ENCODE measurements around the gene NUDT21.

Gene NUDT21

DNA sequence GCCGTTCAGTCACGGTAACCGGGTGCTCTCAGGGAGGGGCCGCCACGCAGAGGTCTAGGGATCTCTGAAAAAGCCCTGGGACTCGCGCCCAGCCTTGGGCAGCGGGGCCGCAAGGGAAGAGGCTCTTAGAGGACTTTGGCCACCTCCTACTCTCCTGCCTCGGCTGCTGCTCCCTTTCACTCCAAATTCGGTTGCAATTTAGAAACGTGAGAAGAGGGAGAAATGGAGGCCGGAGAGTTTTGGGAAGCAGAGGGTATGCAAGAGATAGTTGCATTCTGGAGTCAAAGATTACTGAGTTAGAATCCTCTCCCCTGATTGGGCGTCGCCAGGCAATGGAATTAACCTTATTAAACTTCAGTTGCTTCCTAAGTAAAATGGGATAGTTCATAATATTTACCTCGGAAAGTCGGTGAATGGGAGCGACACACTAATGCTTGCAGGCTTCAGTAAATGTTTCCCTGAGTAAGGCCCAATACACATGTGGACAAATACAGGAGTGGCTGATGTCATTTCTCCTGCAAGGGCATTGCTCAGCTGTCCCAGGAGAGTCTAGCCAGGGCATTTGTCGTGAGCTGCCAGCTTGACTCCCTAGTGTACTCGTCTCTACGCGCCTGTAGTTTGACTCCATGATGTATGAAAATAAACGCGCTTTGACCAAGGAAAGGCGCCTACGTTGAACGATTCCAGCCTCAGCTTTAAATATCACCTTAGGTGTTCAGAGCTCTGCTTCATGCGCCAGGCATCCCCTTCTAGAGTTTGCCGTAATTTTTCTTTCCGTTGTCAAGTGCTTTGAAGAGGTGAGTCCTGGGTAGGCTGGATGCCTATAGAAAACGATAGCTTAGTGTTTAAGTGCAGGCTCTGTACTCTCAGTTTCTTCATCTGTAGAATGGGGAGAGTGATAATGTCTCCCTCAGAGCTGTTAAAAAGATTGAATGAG is 889 bp upstream of the NUDT21 start:
- peak; percentile 53 for DNase-seq (ENCODE audit: extremely low spot score)
- ChIA-PET POLR2A (interaction anchor here (0.9 to 1.8 kb wide), 17 partner anchors 8 to 250 kb away, joined by 3 to 10 read pairs (median 5); no protein-coding TSS in a partner anchor), CTCF (no interaction called here)
- TF ChIP-seq ARNT (IDR thresholded peaks at IDR 0.05) (no peak), SP1 (IDR thresholded peaks at IDR 0.05) (no peak), NFRKB (IDR thresholded peaks at IDR 0.05) (no peak), FOXA1 (IDR thresholded peaks at IDR 0.05) (no peak), FOXM1 (IDR thresholded peaks at IDR 0.05; ENCODE audit: borderline replicate concordance) (no peak), CTBP1 (IDR thresholded peaks at IDR 0.05; ENCODE audit: borderline replicate concordance) (no peak), FOXK2 (IDR thresholded peaks at IDR 0.05) (no peak), ZNF384 (IDR thresholded peaks at IDR 0.05) (no peak), TARDBP (IDR thresholded peaks at IDR 0.05) (no peak), L3MBTL2 (conservative IDR thresholded peaks at IDR 0.05) (no peak), LEF1 (IDR thresholded peaks at IDR 0.05; ENCODE audit: borderline replicate concordance) (no peak), SUZ12 (IDR thresholded peaks at IDR 0.05) (no peak), BHLHE40 (IDR thresholded peaks at IDR 0.05; ENCODE audit: borderline replicate concordance) (no peak), HDGF (IDR thresholded peaks at IDR 0.05; ENCODE audit: borderline replicate concordance) (no peak), ELF4 (IDR thresholded peaks at IDR 0.05) (no peak)
- TF ChIP-seq, protein P1, sequence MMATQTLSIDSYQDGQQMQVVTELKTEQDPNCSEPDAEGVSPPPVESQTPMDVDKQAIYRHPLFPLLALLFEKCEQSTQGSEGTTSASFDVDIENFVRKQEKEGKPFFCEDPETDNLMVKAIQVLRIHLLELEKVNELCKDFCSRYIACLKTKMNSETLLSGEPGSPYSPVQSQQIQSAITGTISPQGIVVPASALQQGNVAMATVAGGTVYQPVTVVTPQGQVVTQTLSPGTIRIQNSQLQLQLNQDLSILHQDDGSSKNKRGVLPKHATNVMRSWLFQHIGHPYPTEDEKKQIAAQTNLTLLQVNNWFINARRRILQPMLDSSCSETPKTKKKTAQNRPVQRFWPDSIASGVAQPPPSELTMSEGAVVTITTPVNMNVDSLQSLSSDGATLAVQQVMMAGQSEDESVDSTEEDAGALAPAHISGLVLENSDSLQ (IDR thresholded peaks at IDR 0.05): no peak

DNA sequence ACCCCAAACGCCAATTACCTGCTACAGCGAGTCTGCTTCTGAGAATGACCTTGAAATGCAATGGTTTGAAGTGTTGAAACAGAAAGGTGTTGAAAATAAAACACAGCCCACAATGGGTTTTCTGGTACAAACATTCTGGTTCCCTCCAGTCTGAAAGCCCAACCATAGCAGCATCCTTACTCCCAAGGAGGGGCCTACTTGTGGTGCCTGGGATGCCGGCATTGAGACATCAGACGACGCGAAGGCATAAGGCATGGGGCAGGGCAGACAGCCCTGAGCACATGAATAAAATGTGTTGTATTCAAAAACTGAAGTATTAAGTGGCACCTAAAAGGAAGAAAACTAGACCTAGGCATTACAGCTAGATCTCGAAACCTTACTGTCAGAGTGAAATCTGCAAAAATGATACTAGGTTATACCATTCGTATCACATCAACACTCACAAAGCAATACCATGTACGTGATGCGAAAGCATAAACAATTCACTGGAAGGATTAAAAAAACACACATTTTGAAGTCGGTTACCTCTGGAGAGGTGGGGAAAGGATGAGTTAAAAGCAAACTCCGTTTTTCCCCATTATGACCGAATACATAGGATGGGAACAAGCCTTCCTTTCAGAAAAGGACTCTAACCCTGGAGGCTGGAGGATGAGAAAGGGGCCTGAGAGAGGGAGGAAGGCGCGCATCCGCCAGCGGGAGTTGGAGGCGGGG is 702 bp downstream of the NUDT21 start:
- ChIA-PET CTCF (no interaction called here), POLR2A (interaction anchor here (0.6 to 1.8 kb wide), 19 partner anchors 8 to 252 kb away, joined by 3 to 10 read pairs (median 4); no protein-coding TSS in a partner anchor)
- TF ChIP-seq ELF4 (IDR thresholded peaks at IDR 0.05) (no peak), L3MBTL2 (conservative IDR thresholded peaks at IDR 0.05) (0 out of 2 replicates have a peak, but pooled peaks have one; percentile 26)
- DNase-seq (ENCODE audit: extremely low spot score): peak; percentile 33

DNA sequence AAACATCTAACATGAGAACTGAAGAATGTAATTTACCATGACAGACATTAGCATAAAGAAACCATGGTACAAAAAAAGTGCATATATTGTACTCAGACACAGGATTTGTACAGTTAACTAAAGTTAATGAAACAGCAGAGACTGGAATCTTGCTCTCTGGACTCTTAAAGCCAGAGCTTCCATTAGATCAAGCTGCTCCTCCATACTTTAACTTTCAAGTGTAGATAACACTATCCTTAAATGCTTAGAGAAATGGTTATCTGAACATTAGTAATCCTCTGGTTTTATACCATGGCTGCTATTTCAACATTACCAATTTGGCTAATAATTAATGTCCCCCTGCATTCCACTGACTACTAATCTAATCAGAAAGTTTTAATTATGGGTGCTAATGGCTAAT is 3.1 kb downstream of the NUDT21 start:
- TF ChIP-seq FOXA1 (IDR thresholded peaks at IDR 0.05) (no peak), SP1 (IDR thresholded peaks at IDR 0.05) (no peak), BHLHE40 (IDR thresholded peaks at IDR 0.05; ENCODE audit: borderline replicate concordance) (no peak), FOXK2 (IDR thresholded peaks at IDR 0.05) (no peak)
- ChIA-PET CTCF (no interaction called here), POLR2A (no interaction called here)
- DNase-seq (ENCODE audit: extremely low spot score): no peak

DNA sequence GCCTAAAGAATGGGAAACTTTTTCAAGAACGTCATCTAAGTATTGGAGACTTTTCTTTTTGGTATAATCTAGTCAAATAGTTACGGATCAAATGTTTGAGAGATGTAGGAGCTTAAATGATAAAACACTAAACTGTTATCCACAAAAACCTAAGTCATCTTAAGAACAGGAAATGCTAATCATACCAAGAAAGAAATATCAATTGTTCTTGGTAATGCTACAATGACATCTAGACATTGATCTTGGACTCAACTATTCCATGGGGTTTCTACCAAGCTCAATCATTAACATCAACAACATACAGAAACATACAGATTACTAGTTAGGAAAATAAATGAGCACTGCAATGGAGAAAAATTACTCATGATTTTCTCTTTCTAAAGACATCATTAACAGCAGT is 3.8 kb downstream of the NUDT21 start:
- CTCF ChIA-PET: no interaction called here
- POLR2A ChIA-PET: no interaction called here
- no peak for TF ChIP-seq NFRKB (IDR thresholded peaks at IDR 0.05)
- no peak for TF ChIP-seq BHLHE40 (IDR thresholded peaks at IDR 0.05; ENCODE audit: borderline replicate concordance)
- TF ChIP-seq ELF4 (IDR thresholded peaks at IDR 0.05): no peak
- TF ChIP-seq SP1 (IDR thresholded peaks at IDR 0.05): no peak
- TF ChIP-seq CTBP1 (IDR thresholded peaks at IDR 0.05; ENCODE audit: borderline replicate concordance): no peak
- no peak for TF ChIP-seq L3MBTL2 (conservative IDR thresholded peaks at IDR 0.05)
- TF ChIP-seq FOXK2 (IDR thresholded peaks at IDR 0.05): no peak
- TF ChIP-seq LEF1 (IDR thresholded peaks at IDR 0.05; ENCODE audit: borderline replicate concordance): no peak
- TF ChIP-seq TARDBP (IDR thresholded peaks at IDR 0.05): no peak
- no peak for TF ChIP-seq SUZ12 (IDR thresholded peaks at IDR 0.05)
- no peak for TF ChIP-seq ZNF384 (IDR thresholded peaks at IDR 0.05)
- TF ChIP-seq, protein P1 (IDR thresholded peaks at IDR 0.05): no peak
- no peak for TF ChIP-seq HDGF (IDR thresholded peaks at IDR 0.05; ENCODE audit: borderline replicate concordance)
- DNase-seq (ENCODE audit: extremely low spot score): no peak

DNA sequence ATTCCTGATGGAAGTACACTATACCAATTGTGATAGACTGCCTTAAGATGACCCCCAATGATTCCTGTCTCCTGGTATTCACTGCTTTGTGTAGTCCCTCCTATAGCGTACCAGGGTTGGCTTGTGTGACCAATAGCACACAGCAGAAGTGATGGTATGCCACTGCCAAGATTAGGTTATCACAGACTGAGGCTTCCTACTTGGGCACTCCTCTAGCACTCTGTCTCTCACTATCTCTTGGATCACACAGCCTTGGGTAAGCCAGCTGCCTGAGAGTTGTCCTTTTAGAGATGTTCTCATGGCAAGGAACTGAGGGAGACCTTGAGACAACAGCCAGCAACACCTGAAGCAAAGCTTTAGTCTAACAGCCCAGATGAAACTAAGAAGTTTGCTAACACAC is 13.1 kb downstream of the NUDT21 start:
- DNase-seq (ENCODE audit: extremely low spot score): no peak
- POLR2A ChIA-PET: interaction anchor here (1.0 kb wide), 1 partner anchor 10 kb away, joined by 3 read pairs; no protein-coding TSS in a partner anchor
- CTCF ChIA-PET: no interaction called here
- TF ChIP-seq SUZ12 (IDR thresholded peaks at IDR 0.05): no peak
- TF ChIP-seq NFRKB (IDR thresholded peaks at IDR 0.05): no peak
- no peak for TF ChIP-seq TARDBP (IDR thresholded peaks at IDR 0.05)
- TF ChIP-seq ARNT (IDR thresholded peaks at IDR 0.05): no peak
- no peak for TF ChIP-seq FOXK2 (IDR thresholded peaks at IDR 0.05)
- no peak for TF ChIP-seq ZNF384 (IDR thresholded peaks at IDR 0.05)
- TF ChIP-seq LEF1 (IDR thresholded peaks at IDR 0.05; ENCODE audit: borderline replicate concordance): no peak
- no peak for TF ChIP-seq FOXA1 (IDR thresholded peaks at IDR 0.05)
- TF ChIP-seq L3MBTL2 (conservative IDR thresholded peaks at IDR 0.05): no peak
- no peak for TF ChIP-seq FOXM1 (IDR thresholded peaks at IDR 0.05; ENCODE audit: borderline replicate concordance)
- TF ChIP-seq HDGF (IDR thresholded peaks at IDR 0.05; ENCODE audit: borderline replicate concordance): no peak
- TF ChIP-seq, protein P1 (IDR thresholded peaks at IDR 0.05): no peak
- no peak for TF ChIP-seq BHLHE40 (IDR thresholded peaks at IDR 0.05; ENCODE audit: borderline replicate concordance)
- TF ChIP-seq SP1 (IDR thresholded peaks at IDR 0.05): no peak
- no peak for TF ChIP-seq ELF4 (IDR thresholded peaks at IDR 0.05)
- no peak for TF ChIP-seq CTBP1 (IDR thresholded peaks at IDR 0.05; ENCODE audit: borderline replicate concordance)

Data from HEK293T (cell line).